WI38 (cell line): ENCODE data around the gene VWA5A.
A peak's percentile ranks its signal among the peaks of the same experiment; 100 is the strongest.
"Not testable (repeated sequence)": the region's sequence is repeated elsewhere in the genome, so short reads cannot be mapped to it uniquely, and the experiment has no call there.

Experiments
- H3K4me3 ChIP-seq: 2 replicates; pipeline ENCODE4 v1.5.1; 2011; ENCODE audit warnings: low read depth, mild to moderate bottlenecking, control low read depth, low read length
- CTCF ChIP-seq: IDR thresholded peaks from 2 replicates; pipeline ENCODE4 v1.5.1; 2012; ENCODE audit warnings: low read depth, mild to moderate bottlenecking, control low read depth, low read length

VWA5A gene

GRCh38 chr11:124115782-124116616 is 749 bp downstream of the VWA5A start:
- no peak for TF ChIP-seq CTCF
- H3K4me3 ChIP-seq = peak overlapping the region; percentile 75

GRCh38 chr11:124119103-124119502 is 3.9 kb downstream of the VWA5A start:
- no peak for TF ChIP-seq CTCF
- H3K4me3 ChIP-seq = no peak overlapping the region

- H3K4me3 ChIP-seq = no peak overlapping the region
- no peak for TF ChIP-seq CTCF
Observed at GRCh38 chr11:124120891-124121290, 5.6 kb downstream of the VWA5A start.

- H3K4me3 ChIP-seq = no peak overlapping the region
- TF ChIP-seq CTCF = no peak
Observed at GRCh38 chr11:124122123-124122522, 6.9 kb downstream of the VWA5A start.

- no peak; the same call in 1 of the 2 replicates for TF ChIP-seq CTCF
- no peak overlapping the region for H3K4me3 ChIP-seq
Observed at GRCh38 chr11:124123622-124124021, 8.4 kb downstream of the VWA5A start.

GRCh38 chr11:124127134-124127533 is 11.9 kb downstream of the VWA5A start:
- not testable (repeated sequence) for H3K4me3 ChIP-seq

GRCh38 chr11:124143034-124143433 is 27.8 kb downstream of the VWA5A start:
- no peak overlapping the region for H3K4me3 ChIP-seq
- TF ChIP-seq CTCF = no peak

GRCh38 chr11:124147951-124148350 is 32.7 kb downstream of the VWA5A start:
- no peak for TF ChIP-seq CTCF

More at GRCh38 chr11:124147951-124148350, 32.7 kb downstream of the VWA5A start:
- H3K4me3 ChIP-seq = no peak overlapping the region
